DMS79 treated with DMSO at 0.1 percent for 48 hours (cell line): ENCODE data around the gene PRR29.
"Not testable (repeated sequence)": the region's sequence is repeated elsewhere in the genome, so short reads cannot be mapped to it uniquely, and the experiment has no call there.

ENCODE experiments used
- DNase-seq: peaks from one replicate; lab custom pipeline; 2025; lab: John Stamatoyannopoulos, UW

The PRR29 gene

DNA sequence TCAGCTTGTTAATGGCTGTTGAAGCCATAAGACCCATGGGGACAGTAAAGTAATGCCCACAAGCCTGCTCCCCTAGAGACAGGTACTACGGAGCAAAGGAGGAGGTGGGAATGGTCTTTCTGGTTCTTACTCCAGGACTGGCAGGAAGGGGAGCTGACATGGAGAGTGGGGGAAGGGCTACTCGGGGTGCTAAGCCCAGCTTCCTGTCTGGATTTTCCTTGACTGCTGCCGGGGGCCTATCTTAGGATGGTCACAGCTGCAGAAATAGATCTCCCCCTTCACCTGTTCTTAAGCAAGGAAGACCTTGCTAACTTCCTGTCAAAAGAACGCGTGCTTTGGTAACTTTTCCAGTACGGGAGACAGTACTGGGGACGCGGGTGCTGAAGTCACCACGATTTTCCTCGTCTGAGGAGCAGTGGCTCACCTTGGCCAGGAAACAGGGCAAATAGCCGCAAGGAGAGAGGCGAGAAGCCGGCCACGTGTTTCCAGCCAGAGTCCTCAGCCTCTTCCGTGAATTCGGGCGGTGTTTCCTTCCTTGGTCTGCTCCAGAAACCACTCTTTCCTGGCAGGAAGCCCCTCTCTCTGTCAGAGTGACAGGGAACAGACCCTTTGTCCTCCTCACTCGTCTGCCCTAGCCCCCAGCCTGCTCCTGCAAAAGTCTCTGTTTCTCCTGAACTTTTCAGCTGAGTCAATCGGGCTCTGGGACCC, 656 bp upstream of the PRR29 start:
- no peak for DNase-seq

DNA sequence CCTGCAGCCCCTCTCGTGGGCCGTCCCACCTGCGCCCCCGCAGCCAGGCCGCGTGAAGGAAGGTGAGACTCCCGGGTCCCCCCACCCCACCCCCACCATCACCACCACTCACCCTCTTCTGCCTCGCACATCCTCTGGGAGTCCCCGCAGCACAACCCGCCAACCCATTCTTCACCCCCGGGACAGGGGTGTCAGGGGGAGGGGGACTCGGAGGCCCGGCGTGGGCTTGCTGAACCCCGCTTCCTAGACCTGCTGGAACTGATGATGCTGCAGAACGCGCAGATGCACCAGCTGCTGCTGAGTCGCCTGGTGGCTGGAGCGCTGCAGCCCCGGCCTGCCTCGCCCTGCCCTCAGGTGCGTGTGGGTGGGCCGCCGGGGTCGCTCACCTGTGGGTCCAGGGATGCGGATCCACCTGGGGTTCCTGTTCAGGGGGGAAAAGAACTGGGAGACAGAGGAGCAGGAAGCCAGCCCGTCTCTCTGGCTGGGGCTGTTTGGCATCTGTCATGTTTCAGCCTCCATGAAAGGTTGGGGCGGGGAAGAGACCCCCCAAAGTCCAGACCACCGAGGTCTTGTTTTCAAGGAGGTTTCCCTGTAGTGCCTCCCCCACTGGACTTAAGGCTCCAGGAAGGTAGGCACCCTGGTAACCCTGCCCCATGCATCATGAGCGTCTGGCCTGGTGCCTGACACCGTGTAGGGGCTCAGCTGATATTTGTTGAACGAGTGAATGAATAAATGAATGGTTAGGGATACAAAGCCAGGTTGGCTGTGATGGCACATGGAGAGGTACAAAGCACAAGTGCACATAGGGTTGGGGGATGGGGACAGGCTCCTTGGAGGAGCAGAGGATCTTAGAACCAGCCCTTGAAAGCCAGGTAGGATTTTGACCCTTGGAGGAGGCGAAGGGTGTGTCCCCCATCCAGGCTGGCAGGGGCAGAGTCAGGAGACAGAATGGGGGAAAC, 849 bp downstream of the PRR29 start:
- DNase-seq = no peak

- DNase-seq = no peak
These were observed 1.8 kb downstream of the PRR29 start for GRCh38 chr17:63999680-64000531.

GRCh38 chr17:64001091-64001579, 3.0 kb downstream of the PRR29 start:
- DNase-seq = no peak

DNA sequence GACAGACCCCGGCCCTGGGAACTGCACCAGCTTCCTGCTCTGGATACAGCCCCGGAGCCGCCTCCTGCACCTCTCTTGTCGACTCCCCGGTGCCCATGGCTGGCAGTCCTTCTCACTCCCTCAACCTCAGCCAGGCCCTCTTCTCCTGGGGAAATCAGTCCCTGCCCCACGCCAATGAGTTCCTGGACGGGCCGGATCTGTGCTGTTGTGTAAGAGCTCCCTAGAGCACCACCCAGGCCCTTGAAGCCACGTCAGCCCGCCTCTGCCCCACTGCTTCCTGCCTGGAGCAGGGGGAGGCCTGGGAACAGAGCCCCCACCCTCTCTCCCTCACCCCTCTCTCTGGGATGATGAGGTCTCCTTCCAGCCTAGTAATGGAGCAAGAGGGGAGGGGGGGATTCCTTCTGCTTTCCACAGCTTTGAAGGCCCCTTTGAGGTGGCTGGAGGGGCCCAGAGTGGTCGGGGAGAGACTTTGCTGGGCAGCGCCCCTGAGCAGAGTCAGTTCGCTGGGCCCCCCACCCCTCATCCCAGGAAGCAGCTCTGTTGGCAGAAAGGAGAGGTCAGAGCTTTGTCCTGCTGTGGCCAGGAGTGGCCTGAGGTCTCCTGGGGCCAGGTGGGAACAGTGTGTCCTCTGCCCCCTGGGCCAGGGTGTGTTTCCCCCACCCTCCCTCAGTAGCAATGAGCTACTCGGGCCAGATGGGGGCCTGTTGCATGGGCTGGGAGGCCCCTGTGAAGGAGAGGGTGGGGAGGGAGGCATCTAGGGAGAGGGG, 3.8 kb downstream of the PRR29 start:
- DNase-seq = no peak

DNA sequence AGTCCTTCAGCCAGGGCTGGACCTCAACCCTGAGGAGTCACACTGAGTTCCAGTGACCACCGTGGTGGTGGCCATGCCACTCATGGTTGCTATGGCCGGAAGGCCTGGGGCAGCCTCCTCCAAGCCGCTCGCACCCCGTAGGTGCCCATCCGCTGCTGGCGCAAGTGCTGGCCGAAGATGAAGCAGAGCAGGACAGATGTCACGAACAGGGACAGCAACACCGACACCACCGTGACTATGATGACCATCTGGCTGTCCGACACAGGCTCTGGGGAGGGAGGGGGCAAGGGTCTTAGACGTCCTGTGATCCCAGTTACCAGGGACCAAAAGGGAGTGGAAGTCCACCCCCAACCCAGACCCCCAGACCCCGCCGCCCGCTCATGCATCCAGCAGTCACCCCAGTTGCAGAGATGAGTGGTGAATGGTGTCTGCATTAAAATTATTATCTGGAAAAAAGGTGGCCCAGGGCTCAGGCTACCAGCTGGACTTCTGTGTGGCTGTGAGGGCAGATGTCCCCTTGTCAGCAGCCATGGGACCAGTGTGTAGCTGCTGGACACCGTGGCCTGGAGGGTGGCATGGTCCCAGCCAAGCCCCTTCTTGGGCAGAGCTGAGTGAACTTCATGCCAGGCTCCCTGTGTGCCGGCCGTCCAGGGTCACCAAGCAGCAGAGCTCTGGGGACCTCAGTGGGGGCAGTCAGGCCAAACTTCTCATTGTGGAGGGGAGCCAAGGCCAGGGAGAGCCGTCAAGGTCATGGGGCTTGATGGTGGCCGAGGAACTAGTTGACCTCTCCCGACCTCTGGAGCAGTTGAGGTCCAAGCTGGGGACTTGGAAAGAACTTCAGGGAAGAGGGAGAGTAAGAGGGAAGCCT, 4.7 kb downstream of the PRR29 start:
- no peak for DNase-seq

DNA sequence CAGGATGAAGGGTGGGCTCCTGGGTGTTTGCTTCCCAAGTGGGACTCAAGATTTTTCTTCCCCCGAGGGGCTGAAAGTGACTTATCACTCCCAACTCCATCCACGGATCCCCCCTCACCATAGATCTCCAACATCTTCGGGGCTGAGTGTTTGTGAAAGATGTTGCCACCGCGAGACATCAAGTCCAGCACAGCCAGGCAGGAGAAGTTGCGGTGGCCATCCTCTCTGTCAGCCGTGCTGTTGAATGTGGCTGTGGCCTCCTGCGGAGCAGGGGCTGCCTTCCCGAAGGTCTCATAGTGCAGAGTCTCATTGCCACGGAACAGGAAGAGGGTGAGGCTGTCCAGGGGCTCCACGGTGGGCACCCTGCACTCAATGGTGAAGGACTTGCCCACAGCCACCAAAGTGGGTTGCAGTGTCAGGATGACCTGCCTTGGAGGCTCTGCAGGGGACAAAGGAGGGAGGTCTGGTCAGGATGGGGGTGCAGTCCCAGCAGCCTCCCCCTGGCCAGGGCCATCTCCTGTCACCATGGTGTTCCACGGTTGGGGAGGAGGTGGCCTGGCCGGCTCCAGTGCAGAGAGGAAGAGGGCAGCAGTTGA, 5.5 kb downstream of the PRR29 start:
- no peak for DNase-seq

- no peak for DNase-seq
These were observed 6.1 kb downstream of the PRR29 start for GRCh38 chr17:64004218-64004770.

DNA sequence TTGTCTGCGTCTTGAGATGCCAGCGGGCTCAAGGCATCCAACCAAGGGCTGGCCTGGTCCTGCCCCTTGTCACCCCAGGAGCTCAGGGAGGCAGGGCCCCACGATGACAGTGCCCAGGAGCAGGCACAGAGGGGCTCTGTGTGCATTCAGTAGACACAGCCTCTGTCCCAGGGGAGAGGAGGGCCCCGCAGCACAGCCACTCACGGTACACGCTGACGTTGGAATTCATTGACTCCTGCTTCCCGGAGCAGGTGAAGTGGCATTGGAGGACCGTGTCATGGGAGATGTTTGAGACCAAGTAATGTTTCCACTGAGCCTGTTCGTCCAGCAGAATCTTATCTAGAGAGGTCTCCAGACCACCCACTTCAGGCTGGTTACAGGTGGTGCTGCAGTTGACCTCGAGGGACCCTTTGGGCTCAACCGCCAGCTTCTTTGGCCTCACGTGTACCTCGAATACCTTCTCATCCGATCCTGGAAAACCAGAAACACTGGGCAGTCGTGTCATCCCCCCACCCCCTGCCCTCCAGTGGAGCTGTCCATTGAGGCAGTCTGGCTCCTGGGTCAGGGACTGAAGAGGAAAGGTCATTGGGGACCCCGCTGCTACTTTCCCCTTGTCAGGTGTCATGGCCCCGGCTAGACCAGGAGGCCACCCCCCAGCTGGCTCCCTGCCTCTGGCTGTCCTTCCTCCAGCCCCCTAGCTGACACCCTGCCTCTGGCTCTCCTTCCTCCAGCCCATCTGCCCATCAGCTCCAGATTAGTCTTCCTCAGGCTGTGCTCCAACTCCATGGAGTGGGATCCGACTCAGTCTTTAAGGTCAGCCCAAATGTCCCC, 7.0 kb downstream of the PRR29 start:
- DNase-seq = no peak

- DNase-seq = peak; percentile 26
These were observed 7.6 kb downstream of the PRR29 start for GRCh38 chr17:64005734-64006167.

DNA sequence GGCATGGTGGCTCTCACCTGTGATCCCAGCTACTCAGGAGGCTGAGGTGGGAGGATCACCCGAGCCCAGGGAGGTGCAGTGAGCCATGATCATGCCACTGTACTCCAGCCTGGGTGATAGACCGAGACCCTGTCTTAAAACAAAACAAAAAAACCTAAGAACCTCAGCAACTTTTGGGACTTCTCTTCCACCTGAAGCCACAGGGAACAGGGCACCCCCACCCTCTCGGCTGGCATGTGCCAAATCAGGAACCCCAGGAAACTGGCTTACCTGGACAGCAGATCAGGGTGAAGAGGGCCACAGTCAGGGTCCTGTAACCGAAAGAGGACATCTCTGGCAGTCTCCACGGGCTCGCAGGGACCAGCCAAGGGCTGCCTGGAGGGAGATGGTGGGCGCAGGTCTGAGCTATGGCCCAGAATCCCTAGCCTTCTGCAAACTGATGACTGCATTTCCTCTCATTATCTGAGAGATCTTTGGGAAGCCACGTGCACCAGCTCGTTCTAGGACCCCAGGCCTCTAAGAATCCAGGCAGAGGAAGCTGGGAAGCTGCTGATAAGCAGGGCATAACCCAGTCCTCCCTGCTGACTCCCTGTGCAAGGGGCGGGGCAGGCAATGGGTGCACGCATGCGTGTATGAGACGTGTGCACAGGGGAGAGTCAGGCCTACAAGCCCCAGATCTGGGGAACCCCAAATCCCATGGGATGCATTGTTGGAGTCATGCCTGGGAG, 8.4 kb downstream of the PRR29 start:
- DNase-seq = no peak

GRCh38 chr17:64007089-64007837, 9.1 kb downstream of the PRR29 start:
- DNase-seq = not testable (repeated sequence)

DNA sequence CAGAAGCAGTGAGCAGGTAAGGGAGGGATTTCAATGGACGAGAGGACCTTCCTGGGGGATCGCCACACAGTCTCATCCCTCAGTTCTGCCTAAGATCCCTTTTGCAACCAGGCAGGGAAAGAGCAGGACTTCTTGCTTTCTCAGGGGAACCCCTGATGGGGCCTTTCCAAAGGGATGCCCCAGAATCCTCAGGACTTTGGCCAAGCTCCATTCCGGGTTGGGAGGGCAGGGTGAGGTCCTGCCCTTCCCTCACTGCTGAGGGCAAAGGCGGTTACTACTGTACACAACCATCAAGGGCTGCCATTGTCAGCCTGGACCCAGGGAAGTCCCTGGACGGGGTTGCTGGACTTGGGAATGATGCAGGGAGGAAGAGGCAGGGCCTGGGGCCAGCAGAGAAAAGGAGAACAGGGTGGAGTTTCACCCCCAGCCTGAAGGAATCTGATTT, 9.7 kb downstream of the PRR29 start:
- no peak for DNase-seq

GRCh38 chr17:64008346-64008745, 10.2 kb downstream of the PRR29 start:
- DNase-seq = no peak

GRCh38 chr17:64008830-64009229, 10.7 kb downstream of the PRR29 start:
- DNase-seq = no peak

DNA sequence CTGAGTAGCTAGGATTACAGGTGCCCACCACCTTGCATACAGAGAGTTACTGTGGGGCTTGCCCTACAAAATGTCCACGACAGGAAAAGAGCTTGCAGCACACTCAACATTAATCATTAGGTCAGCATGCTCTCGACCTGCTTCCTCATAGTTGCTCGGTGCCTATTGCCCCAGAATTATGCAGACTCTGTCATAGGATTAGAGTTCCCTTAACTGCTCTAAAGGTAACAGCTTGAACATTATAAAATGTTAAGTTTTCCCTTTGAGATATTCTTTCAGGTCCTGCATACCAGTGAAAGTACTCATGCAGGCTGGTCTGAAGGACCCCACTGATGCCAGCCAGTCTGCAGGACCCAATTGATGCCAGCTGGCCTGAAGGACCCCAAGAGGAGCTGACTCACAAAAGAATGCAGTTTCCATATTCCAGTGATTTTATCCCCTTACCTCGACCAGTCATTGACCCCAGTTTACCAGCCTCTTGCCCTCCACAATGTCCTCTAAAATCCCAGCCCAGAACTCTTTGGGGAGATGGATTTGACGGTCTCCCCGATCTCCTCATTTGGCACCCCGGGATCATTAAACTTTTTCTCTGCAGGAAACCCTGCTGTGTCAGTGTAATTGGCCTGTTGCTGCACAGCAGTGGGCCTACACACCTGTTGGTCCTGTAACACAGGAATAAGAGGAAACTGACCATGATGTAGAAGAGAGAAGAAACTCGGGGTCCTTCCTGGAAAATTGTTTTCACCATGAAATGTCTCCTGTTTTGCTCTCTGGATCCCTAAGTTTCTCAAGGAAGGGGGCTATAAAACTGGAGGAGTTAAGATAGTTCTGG, 11.6 kb downstream of the PRR29 start:
- DNase-seq = no peak
